Stimulated activated CD4-positive, alpha-beta T cell treated with anti-CD3 and anti-CD28 coated beads, Interleukin-2, amount 100 ng/mL, for 4 hours (primary cell): Measurements from ENCODE around the gene TMEM273.

Experiments used
- DNase-seq: peaks from one replicate; pipeline ENCODE4 v3.0.0-alpha.2; 2020; ENCODE audit warnings: low read depth

TMEM273 gene

DNA sequence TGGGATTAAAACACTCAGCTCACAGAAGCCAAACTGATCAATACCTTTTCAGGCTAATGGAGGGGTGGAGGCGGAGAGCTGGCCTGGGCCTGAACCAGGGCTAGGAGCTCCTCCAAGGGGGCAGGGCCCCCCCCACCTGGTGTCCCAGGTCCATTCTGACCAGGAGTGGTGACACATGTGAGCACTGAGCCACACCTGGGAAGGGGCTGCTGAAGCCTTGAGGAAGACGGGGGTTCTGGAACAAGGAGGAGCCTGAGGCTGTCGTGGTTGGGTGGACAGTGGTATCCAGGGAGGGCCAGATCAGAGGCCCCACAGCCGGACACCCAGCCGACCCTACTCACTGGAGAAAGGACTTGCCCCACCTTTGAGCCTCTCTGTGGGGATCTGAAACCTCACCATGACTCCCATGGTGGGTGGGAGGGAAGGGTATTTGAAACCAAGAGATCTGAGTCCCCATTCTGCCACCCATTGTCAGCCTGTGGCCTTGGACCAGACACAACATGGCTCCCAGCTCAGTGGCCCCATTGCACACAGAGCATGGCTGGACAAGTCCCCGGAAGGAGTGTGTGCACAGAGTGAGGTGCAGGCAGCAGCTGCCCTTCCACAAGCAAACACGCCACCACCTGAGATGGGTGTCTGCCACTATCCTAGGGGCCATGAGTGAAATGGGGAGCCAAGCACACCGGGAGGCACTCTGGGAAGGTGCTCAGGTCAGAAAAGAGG lies 12.4 kb downstream of the TMEM273 start:
- no peak for DNase-seq

DNA sequence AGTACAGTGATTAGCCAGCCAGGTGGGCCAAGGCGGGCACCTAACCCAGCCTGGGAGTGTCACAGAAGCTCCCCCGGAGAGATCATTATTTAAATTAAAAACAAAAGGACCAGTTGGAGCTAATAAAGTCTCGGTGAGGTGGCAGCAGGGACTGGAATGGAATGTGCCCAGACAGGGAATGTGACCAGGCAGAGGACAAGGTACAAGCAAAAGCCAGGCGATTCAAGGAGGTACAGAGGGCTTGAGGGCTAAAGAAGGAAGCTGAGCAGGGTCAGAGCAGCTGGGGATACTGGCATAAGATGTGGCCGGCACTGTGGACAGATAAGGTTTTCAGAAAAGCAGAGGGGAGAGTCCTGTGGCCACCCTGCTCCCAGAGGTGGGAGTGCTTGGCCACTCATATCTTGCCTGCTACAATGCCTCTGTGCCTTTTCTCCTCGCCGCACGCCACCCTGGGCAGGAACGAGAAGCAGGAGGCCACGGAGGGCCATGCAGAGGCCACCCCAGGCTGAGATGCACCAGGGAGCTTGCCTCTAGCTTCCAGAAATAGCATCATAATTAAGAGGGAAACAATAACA lies 13.2 kb downstream of the TMEM273 start:
- no peak for DNase-seq

DNA sequence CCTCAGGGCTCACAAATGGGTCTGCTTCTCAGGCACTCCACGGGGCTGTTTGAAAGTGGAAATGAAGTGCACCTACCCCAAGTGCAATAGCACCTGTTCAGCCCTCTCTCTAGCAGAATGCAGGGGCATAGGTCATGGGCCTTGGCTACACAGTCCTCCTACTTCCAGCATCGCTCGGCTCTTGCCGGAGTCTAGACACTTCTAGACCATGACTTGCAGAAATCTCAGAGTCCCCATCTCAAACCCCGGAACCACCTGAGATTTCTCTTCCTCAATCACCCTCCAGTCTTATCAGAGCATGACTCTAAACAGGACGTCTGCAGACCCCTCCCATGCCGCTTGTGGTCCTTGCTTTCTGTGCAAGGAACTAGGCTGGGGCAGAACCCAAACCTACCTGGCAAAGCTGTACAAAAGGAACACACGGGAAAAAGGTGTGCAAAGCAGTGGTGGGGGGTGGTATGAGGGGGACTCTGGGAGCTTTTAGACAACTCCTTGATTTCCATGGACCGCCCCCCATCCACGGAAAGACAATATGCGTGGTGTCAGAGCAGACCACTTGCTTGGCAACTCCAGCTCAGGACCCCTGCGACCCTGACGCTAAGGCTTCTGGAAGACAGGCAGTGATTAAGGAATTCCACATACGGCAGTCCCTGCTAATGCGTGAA lies 13.8 kb downstream of the TMEM273 start:
- DNase-seq: no peak

DNA sequence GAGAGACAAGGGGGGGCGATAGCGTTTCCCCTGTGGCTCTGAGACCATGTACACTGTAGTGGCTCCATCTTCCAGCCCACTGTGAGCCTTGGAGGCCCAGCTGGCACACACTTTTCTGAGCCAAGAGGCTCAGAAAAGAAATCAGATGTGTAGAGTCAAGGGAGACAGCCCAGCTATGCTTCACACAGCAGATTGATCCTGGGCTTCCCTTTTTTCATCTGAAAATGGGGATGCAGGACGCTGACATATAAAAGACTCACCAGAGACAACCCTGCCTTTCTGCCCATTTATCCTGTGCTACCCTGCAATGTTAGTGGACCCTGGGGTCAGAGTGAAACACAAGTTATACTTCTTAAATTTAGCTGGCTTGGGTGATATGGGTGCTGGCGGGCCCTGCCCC lies 14.3 kb downstream of the TMEM273 start:
- no peak for DNase-seq

DNA sequence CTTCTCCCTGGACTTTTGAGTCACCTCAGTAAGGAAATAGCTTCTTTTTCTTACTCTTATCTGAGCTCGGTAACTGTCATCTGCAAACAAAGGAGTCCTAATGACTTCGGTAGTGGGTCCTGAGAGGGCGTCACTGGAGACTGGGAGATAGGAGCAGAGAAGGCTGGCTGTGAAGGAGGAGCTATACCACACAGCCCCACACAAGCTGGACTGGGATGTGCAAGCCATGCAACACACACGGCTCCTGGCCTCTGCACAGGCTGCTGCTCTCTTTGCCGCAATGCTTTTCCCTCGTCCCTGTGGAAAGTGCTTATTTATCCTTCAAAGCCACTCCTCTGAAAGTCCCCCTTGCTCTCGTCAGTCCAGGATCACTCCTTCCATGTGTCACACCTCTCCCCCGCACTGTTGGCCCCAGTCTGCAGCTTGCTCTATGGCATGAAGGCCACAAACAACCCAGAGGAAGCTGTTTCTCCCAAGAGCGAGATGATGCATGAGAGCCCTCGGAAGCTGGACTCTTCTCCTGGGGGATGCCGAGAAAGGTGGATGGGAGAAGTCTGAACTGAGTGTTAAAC lies 14.9 kb downstream of the TMEM273 start:
- DNase-seq: no peak

DNA sequence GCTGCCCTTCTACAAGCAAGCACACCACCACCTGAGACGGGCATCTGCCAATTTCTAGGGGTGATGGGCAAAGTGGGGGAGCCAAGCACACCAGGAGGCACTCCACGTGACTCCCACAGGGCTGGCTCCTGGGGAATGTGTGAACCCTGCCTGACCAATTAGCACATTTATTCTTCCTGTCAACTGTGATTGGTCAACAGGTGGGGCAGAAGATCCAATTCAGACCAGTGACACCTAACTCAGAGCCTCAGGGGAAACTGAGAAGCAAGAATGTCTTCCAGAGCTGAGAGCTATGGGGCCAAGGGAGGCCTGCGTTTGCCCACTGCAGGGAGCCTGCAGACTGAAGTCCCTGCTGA lies 15.4 kb downstream of the TMEM273 start:
- no peak for DNase-seq

DNA sequence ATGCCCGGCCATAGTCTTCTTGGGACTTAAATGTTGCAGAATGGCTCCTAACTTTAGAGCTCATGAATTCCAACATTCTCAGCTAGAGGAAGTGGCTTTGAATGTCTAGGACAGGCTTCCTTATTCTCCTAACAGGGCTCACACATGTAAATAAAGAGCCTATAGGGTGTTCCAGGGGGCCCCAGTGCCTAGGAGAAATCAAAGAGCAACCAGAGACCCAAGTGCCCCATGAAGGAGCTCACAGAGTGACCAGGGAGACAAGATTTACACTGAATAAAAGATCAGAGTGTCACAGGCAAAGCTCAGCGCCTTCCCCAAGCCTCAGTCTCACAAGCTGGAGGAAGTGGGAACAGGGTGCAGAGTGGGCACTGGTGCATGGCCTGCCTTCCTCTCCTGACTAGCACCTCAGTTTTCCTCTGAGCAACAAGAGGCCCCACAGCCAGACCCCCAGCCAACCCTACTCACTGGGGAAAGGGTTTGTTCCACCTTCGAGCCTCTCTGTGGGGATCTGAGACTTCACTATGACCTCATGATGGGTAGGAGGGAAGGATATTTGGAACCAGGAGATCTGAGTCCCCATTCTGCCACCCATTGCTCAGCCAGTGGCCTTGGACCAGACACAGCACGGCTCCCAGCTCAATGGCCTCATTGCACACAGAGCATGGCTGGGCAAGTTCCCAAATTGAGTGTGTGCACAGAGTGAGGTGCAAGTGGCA lies 16.0 kb downstream of the TMEM273 start:
- no peak for DNase-seq

DNA sequence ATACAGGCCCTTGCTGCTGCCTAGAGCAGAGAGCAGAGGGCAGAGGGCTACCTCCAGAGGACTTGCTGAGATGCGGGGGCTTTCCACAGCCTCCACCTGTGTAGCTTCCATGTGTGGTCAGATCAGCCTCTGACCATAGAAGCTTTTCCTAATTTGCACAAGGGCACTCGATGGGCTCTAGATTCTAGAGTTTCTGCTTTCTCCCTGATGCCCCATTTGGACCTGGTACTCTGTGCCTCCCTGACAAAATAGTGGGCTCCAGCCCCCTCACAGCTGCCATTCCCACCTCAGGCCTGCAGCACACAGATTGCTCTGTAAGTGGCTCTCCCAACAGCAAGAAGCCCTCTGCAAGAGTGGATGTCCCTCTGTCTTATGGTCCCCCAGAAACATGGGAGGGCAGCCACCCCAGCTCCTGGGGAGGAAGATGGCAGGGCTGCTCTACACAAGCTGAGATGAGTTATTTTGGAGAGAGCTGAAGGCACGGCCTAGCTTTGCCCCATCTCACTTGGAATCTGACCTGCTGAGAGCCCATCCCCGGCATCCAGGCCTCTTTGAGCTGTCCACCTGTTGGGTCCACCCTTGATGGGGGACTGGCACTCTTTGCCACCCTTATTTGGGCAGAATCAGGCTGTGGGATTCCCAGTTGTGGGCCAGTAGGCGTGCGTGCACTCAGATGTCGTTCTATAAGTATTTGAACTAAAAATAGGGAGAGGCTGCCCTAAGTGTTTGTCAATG lies 16.7 kb downstream of the TMEM273 start:
- no peak for DNase-seq

DNA sequence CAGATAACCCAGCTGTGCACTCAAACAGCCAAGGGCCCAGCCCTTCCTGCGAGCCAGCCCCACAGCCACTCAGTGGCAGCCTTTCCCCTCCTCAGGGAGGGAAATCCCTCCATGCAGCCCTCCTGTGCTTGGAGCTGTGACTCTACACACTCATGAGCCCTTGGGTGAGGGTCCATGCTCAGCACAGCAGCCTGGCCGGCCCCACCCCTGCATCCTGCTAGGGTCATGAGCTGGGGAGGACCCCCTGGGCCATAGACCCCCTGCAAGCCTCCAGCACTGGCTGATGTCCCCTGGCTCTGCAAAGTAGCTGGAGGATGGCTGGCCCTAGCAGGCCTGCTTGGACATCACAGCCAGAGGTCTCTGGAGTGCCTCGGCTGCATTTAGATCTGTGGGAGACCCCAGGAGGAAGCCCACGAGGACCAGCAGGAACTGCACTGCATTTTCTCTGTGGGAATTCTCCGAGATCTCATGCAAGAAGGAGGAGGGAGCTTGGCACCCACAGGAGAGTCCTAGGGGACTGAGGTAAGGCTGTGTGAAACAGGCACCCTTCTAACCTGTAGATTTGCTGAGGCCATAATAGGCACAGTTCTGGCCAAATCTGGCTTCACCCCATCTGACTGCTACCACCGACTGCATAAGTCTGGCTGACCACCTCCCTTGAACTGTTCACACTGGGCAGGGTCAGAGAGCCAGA lies 17.4 kb downstream of the TMEM273 start:
- DNase-seq: no peak

DNA sequence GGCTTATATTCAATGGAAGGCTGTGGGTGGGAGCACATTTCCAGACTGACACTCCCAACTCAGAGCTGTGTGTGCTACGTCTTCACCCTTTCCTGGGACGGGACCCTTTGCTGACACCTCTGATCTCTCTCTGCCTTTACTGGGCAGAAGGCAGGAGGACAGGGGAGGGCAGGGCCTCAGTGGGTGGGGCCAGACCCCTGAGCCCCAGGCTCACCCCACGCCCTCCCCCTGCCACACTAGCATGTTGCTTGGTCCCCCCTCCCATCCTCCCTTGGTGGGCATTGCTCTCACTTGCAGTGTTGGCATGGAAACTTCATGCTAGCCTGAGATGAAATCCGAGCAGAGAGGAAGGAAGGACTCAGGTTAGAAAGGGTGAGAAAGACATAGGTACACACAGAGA lies 18.4 kb downstream of the TMEM273 start:
- DNase-seq: no peak

DNA sequence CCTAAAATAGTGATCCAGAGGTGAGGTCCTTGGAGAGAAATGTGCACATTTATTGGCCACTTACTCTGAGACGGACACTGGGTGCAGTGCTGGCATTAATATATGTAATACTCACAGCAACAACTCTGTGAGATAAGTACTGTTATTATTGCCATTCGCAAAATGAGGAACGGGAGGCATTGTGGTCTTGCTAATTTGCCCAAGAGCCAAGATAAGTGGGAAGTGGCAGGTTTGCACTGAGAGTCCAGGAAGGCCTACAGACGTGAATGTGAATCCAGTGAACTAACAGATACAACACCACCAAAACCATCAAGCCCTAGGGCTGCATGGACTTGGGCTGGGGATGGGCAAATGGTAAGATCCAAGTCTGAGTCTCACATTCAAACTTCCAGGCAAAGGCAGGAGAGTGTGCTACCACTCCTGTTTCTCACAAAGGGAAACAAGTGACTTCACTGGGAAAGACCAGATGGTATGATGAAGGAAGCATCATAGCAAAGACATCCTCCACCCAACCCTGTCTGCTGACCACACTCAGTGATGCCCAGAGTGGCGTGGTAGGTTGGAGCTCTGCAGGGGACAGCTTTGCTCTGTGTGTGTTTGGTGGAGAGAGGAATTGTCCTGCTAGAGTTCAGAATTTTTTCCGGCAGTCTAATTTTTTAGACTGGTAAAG lies 19.2 kb downstream of the TMEM273 start:
- DNase-seq: no peak

DNA sequence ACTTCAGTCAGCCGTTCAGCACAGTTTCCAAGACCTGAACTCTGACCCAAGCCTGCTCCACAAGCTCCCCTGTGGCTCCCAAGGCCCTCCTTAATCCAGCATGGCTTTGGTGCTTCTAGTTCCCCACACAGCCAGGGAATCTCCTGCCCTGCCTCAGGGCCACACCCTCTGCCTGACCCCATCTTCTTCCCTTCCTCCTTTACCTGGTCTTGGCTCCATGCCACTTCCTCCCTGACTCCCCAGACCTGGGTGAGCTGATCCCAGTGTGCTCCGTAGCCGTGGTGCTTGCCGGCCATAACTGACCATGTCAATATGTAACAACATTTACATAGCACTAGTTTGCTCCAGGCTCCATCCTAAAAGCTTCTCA lies 20.0 kb downstream of the TMEM273 start:
- DNase-seq: no peak

DNA sequence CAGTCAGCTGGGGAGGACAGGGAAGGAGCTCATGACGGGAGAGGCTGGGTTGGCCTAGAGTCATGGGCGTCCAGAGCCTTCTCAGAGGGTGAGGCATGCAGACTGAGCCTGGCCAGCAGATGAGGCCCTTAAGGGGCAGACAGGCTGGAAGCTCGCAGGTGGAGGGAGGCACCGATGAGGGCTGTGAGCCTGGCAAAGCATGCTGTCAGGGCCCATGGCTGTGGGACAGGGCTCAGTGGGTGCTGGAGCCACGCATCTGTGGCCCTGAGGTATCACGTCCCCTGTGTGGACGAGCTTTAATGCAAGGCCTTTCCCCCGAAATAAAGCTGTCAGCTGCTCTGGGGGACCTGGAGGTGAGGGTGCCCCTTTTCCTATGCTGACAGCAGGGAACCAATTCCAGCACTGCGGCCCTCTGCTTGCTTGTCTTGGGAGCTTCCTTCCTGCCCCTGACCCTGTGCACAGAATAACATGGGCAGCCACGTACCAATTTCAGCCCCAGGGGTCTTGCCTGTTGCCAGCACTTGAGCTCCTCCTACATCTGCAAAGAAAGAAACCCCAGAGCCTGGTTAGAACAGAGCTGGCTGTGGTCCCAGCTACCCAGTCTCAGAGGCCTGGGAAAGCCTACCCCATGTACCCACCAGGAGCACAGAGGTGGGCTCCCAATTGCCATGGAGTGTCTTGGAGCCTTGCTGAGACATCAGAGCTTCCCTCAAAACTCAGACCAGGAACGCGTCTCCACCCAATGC lies 20.6 kb downstream of the TMEM273 start:
- DNase-seq: no peak

DNA sequence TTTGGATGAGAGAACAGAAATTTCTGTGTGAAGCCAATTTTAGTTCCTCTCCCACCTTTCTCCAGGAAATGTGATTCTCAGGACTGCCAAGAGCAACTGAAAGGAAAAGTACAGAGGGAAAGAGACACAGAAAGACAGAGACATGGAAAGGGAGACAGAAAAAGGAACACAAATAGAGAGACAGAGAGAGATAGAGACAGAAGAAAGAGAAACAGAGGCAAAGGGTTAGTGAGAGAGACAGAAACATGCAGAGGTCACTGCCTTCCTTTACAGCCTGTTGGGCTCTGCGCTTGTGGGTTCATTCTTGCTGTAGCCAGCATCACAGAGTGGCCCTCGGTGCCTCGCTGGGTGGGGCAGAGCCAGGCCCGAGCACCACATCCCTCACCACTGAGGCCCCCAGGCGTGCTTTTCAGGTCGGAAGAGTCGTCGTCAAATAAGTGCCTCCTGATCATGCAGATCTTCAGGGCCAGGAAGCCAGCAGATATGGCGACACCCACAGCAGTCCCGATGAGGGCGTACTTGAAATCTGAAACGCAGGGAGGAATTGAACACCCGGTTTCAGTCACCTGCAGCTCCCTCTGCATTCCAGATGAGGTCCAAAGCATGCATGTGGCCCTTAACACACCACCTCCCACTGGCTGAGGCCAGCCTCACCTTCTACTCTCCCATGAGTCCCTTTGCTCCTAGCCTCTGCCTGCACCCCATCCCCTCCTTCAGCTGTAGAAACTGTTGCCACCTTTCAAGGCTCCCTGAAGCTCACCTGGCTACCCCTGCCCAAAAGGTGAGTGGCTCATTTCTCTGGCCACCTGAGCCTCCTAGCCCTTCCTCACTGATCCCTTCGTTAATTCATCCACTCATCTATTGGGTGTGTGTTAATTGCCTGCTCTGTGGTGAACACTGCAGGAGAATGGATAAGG lies 21.4 kb downstream of the TMEM273 start:
- no peak for DNase-seq

DNA sequence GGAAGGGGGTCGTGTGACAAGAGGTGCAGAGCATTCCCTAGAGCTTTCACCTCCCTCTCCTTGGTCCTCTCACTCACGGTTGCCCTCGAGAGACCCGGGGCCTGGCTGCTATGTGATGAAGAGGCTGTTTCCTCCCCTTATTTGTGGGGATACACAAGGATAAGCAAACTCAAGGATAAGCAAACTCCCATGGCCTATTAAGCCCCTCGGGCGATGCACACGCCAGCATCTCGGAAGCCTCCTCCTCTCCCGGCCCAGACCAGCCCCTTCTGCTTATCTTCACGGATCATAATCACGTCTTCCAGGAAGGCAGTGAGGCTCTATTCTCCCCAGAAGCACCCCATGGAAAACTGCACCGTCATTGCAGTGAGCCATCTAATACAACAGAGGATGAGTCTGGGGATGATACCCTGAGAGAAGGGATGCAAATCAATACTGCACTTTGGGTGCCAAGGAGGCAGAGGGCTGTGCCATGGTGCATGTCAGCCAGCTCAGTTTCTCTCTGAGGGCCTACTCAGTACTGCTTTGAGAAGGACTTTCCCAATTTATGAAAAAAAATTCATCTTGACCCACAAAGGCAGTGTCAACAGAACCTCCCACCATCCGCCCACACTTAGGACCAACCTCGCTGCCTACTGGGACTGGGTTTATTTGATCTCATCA lies 22.2 kb downstream of the TMEM273 start:
- DNase-seq: no peak

DNA sequence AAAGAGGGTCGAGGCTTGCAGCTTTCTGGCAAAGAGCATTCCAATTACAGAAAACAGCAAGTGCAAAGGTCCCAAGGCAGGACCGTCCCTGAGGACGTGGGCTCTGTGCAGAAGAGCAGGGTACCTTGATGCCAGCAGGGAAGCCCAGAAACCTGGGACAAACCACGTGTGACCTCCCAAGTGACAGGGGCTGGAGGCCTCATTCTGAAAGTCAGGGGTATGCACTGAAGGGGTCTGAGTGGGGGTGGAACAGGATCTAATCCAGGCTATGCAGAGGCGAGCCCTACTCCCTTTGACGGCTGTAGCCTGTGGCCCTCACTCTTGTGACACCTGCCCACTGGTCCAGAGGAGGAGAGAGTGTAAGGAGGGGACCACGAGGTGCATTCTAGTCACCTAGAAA lies 22.9 kb downstream of the TMEM273 start:
- DNase-seq: no peak

DNA sequence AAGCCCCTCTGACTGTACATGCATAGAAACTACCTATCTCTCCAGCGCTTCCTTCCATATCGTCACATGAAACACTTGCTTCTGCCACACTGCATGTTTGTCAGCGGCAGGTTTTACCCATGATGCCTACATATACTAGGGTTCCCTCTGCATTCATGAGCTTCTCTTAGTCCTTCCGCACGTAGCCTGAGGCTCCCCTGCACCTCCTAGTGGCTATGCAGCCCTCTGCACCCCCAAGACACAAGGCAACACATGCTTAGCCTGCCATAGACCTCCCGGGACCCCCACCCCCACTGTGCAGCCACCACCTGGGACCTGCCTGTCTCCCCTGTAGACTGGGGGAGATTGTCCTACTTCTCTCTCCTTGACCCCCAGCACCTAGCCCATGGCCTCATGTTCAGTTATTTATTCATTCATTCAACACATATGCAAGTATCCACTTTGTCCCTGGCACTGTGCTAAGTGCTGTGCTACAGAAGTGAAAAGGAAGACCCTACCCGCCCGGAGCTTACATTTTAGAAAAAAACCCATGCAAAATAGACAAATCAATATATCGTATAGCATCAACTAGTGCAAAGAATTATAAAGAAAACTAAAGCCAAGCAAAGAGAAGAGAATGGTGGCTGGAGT lies 23.5 kb downstream of the TMEM273 start:
- DNase-seq: no peak

DNA sequence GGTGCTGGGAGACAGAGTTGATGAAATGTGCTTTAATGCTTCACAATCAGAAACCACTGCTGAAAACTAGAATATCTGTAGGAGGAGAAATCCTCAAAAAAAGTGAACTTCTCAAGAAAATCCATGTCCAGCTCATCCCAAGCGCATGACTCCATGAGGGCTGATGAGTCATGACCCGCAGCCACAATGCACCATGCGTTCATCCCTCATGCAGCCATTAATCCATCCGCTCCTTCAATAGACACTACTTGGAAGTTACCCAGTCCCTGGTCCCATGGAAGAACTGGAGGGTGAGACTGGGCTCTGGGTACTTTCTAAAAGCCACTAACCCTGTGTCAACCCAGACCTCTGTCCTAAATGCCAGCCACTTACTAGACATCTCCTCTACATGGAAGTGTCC lies 24.4 kb downstream of the TMEM273 start:
- DNase-seq: no peak
